Measurements from ENCODE around the gene PAQR9.
A peak's percentile ranks its signal among the peaks of the same experiment; 100 is the strongest.

The PAQR9 gene

DNA sequence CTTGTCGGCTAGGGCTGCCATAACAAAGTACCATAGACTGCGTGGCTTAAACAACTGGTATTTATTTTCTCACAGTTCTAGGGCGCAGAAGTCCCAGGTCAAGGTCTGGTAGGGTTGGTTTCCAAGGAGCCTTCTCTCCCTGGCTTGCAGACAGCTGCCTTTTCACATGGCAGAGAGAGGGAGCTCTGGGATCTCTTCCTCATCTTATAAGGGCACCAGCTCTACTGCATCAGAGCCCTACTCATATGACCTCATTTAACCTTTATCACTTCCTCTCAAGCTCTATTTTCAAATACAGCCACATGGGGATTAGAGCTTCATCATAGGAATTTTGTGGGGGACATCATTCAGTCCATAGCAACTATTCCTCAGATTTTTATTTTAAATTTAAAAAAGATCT is 17.6 kb upstream of the PAQR9 start:
- DNase-seq = no peak

DNA sequence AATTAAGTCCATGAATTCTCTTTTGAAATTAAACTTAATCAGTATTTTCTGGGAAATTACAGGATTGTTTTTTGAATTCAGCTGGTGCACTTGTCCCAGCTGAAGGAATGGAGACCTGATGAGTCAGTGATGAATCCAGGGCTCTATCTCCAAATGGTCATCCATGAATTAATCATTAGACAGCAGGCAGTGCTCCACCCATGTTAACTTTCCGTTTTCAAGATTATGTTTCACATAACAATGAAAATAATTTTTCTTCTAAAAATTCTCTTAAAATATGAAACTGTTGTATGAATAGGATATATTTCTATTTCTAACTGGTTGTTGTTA is 13.9 kb upstream of the PAQR9 start:
- no peak for DNase-seq

DNA sequence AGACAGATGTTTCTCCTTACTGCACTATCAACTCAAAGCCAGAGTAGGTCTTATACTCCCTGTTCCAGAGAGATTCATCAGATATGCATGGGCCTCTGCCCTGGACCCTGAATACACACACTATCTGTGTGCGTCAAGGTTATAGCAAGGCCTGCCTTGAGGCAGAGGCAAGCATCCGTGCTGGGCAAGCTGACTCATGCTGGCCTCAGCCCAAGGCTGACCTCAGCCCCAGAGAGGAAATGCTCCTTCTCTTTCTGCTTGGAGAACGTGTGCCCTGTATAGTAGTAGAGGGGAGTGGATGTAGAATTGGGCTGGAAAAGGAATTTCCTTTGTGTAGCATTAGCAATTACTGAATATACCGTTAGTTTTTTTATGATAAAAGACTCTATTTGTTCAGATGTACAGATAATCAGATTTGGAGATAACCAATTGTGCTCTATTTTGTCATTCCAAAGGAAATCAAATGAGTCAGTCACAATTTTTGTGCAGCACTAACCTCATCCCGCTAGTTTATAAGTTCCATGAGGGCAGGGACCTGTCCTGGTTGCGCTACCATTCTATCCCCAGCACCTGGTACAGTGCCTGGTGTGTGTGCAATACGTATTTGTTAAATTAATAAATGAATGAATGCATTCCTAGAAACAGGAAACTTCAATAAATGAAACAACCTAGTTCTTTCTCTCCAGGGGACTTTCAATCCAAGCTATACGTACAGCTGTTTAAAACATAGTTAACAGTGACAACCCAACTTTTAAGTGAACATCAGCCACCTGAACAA is 13.3 kb upstream of the PAQR9 start:
- DNase-seq = no peak

DNA sequence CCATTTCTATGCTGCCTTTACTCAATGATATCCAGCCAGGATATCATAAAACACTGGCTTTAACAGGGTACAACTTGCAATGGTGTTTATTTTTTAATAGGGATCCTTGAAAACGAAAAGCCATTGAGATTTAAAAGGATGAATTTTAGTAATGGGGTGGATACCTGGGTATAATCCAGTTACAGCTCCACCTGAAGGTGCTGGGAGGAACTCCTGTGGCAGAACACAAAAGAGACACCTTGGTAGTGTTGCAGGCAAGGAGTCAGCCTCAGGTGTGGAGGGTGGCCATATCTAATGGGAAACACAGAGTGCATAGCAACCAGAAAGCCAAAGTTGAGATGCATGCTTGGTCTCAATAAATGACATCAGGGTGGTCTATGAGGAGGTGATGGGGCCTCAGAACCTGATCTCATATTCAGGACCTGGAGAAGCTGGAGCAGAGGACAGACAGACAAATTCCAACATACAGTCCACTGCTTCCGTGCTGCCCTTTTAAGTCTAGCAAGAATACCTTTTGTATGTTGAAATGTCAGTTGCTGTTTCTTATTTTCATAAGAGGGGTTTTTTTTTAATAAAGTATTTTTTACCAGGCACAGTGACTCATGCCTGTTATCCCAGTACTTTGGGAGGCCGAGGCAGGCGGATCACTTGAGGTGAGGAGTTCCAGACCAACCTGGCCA is 12.0 kb upstream of the PAQR9 start:
- DNase-seq = no peak

DNA sequence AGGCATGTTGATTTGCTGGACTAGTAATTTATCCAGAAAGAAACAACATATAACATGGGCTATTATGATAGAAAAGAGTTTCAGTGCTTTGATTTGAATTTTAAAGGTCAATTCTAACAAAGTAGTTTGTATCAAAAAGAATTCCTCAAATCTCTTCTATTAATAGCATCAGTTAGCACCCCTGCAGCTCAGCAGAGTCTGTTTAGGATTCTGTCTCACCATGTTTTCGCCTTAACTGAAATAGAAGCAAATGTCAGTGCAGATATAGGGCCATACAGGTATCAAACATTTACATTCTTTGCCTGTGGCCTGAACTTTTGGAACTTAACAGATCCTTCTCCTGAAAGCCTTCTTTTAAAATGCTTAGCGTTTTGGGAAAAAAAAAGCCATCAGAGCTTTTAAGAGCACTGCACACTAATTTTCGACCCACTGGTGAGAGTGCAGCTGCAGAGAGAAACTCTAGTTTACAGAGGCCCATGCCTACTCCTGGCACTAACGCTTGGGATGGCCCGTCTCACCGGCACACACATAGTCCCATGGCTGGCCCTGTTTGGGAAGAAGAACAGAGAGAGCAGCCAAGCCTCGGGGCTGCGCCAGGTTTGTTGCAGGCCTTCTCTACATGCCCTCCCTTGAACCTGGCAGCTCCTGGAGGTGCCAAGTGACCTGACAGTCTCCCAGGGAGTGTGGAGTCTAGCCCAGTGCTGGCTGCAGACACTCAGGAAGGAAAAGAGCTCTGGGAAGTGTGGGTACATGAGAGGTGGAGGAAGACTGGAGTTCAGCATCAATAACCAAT is 9.9 kb upstream of the PAQR9 start:
- no peak for DNase-seq

DNA sequence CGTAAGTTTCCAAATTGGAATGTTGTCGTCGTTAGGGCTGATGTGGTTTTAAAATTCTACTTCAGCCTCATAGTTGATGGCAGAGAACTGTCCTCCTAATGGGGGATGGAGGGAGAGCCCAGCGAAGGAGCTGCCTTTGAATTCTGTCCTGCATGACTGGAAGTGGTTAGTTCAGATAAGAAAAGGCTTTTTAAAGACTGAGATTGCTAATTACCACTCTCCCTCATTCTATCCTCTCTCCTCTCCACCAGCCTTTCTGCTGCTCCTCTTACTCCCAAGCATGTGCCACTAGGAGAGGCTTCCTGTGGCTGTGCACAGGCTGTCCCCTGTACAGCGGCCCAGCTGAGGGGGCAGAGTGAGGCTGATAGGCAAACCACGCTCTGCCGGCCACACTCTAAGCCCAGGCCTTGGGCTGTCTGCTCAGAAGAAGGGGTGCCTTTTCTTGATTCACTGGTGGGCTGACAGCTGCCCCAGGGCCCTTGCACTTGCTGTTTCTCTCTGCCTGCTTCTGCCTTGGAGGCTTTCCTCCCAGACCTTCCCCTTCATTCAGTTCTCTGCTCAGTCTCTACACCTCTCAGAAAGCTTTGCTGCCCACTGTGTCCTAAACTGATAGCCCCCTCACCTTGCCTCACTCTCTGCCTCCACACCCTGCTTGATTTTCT is 8.7 kb upstream of the PAQR9 start:
- no peak for DNase-seq

DNA sequence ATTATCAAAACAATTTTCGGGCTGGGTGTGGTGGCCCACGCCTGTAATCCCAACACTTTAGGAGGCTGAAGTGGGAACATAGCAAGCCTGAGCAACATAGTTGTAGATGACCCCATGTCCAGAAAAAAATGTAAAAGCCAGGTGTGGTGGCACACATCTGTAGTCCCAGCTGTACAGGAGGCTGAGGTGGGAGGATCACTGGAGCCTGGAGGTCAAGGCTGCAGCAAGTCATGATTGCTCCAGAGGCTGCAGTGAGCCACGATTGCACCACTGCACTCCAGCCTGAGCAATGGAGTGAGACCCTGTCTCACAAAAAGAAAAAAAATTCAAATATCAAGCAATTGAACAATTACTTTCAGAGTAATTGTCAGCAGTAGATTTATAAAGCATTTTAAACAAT is 8.0 kb upstream of the PAQR9 start:
- no peak for DNase-seq

DNA sequence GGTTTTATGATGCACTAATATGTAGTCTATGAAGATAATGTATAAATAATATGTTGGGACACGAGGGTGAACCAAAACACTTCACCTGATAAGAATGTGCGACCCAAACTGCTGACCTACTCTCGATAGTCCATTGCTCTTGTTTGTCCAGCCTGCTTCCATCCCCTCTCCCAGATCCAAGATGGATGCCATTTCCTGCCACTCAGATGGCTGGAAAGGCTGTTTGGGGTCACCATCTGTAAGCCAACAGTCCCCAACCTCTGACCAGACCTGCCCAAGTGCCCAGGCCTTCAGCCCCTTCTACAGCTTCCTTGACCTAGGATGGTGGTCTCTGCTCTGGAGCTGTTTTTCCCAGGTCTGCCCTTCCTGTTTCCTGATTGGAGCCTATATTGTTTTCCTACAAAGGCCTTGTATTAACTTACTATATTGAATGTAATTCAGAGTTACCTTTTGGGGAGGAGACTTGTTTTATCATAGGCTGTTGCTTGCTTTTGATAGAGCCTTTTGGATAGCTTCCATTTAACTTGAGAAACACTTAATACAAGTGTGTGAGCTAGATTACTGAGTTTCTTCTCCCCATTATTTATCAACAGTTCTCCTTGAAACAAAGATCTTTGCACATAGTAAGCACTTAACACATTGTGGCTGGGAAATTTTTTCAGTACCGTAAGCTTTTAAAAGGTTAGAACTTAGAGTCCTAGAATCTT is 5.0 kb upstream of the PAQR9 start:
- DNase-seq = no peak

DNA sequence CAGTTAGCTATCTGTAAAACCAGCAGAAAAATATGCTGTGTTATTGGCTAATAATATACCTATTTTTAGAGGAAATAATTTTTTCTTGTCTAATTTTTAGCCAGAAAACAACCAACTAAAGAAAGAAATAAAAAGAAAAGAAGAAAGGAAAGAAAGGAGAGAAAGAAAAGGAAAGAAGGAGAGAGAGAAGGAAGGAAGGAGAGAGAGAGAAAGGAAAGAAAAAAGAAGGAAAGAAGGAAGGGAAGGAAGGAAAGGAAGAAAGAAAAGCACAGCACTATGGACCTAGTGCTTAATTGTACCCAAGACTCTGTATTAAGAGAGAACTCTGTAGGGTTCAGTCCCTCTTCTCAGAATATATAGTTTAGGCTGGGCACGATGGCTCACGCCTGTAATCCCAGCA is 3.3 kb upstream of the PAQR9 start:
- DNase-seq = no peak

DNA sequence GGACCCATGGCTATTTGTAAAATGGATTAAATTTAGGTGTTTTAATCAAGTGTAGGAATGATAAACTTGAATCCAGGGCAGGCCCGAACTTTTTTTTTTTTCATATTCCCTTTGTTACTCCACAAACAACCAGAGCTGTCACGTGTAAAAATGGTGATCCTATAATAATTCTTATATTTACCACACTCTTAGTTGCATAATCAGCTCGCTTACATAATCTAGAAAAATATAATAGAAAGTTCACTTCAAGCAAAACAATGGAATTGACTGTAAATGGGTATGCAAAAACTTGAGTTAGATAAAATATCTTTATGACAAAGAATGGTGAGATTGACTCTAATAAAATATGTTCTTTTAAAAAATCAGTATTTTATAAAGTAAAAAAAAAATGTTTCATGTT is 2.1 kb upstream of the PAQR9 start:
- no peak for DNase-seq

DNA sequence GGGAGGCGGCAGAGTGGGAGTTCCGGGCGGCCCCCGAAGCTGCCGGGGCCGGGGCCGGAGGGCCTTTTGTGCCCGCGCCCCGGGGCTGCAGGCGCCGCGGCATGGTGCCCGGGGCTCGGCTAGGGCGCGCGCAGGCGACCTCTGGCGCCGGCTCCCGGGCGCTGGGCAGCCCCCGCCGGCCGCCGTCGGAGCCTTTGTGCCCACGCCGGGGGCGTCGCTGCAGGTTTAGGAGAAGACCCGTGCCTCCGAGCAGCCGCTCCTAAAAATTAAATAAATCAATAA is 299 bp downstream of the PAQR9 start:
- DNase-seq = peak; percentile 23 to 43

DNA sequence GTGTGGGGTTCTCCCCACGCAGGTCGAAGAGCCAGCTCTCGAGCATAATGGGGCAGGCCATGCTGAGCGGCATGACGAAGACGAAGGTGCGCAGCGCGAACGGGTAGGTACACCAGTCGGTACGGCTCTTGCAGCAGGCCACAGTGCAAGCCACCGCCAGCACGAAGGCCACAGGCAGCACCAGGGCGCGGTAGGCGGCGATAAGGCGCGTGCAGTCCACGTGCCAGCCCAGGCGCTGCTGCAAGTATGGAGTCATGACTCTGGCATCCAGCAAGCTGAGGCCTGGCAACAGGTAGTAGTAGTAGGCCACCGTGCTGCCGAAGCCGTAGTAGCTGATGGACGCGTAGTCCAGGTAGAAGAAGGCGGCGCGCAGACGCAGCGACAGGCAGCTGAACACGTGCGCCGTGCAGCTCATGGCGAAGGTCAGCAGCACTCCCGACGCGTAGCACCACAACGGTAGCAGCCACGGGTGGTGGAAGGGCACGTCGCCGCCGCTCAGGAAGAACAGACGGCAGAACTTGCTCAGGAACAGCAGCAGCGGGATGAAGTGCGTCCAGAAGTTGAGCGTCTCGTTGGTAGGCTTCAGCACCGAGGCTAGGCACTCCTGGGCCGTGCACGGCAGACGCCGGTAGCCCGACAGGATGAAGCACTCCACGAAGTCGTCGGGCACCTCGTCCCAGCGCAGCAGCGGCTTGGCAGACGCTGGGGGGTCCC is 797 bp downstream of the PAQR9 start:
- DNase-seq = peak in 1 of 2 experiments; percentile 35

DNA sequence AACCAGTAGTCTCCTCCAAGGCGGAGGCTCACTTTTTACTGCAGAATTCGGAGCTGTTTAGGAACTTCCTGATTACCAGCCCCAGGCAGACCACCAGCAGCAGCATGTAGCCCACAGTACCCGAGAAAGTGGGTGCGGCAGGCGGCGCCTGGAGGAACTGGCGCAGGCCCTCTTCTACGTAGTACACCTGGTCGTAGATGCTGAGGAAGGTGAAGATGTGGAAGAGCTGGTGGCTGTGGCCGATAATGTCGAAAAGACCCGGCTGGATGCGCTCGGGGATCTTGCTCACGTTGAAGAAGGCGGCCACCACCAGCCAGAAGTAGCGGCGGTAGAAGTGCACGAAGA is 1.3 kb downstream of the PAQR9 start:
- no peak for DNase-seq

DNA sequence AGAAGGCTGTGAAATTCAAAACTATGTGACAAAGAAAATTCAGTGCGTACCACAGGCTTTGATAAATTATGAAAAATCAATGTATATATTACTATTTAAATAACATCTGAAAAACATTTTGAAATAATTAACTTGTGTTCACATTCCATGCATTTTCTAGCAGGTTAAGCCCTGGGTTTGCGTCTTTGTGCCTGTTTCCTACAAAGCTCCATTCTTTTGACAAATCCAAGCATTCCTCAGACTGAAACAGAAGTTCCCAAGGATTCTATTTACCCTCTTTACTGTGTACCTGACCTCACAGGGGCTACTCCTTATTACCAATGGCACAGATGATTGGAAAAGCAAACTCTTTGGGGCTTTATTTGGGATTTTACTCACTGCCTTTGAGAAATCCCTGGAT is 1.9 kb downstream of the PAQR9 start:
- DNase-seq = no peak

DNA sequence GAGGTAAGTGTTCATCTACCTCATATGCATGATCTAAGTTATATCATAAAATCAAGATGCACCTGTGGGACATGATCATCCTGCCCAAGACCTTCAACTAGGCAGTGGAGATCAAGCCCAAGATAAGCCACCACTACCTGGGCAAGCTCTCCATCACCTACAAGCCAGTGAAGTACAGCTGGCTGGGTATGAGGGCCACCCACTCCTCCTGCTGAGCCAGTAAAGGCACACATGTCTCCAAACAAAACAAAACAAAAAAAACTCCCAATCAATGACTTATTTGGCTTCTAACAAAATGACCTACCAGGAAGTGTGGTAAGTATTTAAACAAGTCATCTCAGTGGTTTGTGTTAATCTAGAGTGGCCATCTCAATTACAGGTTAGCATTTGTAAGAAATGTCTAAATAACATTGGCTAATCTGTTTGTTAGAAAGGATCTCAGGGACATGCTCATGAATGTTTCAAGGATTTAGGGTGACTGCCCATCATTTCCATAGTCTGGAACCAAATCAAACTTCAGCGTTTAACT is 3.1 kb downstream of the PAQR9 start:
- no peak for DNase-seq

DNA sequence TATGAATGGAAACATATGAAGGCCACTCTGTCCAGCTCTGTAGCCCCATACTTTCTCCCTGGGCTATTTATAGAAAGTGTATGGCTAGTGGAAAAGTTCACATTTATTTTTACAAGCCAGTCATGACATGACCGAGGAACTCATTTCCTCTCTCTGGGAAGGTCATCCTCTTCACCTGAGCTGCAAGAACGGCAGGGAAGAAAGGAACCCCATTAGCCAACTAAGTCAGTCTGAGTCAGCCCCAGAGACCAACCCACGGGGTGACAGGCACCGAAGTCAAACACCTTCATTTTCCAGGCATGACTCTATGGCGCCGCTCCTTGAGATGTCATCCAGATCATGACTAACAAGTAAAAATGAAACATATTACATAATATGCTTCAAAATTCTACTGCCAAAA is 4.8 kb downstream of the PAQR9 start:
- DNase-seq = peak; percentile 44 to 53

DNA sequence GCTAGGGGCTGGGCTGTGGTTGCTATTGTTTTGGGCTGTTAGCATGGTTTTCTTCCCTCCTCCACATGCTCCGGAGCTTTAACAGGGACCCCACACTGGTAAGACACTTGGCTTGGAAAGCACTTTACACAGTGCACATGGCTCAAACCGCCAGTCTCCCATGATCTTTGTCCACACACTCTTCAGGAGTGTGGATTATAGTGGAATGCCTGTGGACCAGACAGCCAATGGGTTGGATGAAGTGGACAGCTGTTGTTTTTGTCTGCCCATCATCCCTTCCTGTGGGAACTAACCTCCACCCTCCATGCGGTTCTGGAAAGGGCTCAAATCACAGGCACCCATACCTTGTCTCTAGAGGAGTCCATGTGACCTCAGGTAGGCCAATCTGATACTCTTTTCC is 10.0 kb downstream of the PAQR9 start:
- no peak for DNase-seq

DNA sequence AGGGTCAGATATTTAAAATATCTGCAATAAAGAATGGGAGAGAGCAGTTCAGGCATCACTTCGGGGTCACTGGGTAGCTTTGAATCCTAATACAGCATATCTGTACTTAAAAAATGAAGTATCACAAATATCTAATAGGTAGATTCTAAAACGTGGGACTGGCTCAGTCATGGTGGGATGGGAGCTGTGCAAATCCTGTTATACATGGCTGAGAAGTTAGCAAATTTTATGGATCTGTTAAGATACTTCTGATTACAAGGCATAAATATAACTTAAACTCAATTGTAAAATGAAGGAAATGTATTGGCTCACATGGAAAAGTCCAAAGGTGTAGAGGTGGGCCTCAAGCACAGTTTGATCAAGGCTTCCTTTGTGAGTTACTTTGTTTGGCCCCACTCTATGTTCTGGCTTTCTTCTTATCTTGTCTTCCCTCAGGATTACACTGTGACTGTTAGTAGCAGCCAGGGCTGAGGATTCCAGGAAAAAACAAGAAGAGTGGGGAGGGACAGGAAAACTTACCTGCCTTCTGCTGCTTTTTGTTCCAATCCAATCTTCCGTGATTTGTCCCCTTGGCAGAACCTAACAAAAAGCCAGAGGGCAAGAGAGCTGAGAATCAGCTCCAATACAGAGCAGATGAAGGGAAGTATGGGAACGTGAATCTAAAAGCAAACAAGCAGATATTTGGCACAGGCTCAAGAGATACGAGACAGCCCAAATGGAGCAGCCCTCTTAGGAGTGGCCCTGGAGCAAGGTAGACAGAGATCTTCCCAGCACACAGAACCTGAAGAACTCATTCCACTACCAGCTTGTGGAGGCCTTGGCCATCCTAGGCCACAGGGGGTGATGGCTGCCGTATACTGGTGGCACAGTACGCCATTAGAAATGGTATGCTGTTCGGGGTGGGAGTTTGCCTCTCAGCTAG is 10.9 kb downstream of the PAQR9 start:
- no peak for DNase-seq

DNA sequence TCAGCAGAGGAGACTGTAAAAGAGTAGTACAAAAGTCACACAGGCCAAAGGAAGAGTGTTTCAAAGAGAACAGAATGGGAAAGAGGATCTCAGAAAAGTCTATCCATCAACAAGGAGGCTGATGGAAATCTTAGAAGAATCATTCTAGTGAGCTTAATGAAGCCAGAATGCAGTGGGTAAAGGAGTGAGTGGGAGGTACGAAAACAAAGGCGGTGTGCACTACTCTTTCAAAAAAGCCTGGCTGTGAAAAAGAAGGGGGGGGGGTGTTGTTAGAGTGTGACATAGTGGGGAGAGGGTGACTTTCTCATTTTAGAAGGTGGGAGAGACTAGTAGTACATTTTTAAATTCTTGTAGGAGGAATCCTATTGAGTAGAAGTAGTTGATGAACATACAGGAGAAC is 11.7 kb downstream of the PAQR9 start:
- no peak for DNase-seq

DNA sequence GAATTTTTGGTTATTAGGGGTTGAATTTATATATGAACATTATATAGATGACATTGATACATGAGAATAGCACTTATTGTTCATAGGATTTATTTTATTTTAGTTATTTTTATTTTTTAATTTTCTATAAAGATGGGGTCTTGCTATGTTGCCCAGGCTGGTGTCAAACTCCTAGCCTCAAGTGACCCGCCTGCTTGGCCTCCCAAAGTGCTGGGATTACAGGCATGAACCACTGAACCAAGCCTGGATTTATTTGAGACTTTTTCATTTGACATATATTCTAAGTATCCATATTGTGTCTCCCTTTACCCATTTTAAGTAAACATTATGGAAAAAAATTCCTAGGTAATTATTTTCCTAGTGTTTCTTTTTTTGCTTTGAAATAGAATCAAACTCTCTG is 12.5 kb downstream of the PAQR9 start:
- no peak for DNase-seq
